CD4-positive, alpha-beta T cell treated with Interferon alpha-2 for 1 hour (primary cell): ENCODE results near the gene MYOCD.

Experiments
- DNase-seq, 2 donors: peaks; one replicate each; pipeline ENCODE4 v3.0.0-alpha.2; 2020 to 2022

Gene MYOCD

DNA sequence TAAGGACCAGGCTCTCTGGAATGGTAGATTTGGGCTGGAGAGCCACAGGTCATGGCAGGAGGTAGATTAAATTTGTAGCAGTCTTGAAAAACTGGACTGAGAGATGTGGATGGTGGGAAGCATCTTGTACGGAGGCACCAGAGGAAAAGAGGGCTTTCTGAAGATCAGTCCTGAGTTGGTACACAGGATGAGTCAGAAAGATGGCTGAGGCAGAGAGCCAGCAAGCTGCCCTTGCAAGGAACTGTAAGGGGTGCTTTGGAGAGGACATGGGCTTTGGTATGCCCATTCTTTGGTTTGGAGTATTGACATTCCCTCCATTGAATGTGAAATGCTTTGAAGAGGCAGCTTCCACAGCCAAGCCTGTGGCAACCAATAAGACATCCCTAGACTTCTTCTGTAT lies 55.9 kb downstream of the MYOCD start:
- no peak for DNase-seq

DNA sequence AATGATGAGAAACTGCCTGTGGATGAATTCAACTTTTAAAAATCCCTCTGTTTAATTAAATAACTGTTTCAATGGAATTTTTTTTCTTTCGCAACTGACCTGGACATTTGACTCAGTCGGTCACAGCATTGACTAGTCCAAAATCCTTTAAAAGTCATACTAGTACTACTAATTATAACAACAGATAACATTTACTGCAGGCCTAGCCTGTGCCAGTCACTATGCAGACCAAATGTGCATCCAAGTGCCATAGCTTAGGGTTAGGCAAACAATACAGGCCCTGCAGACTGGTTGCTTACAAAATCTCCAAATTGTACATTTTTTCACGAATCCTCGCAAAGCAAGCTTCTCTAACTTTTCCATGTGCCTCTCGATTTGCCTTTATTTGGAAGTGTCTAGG lies 56.6 kb downstream of the MYOCD start:
- no peak for DNase-seq

DNA sequence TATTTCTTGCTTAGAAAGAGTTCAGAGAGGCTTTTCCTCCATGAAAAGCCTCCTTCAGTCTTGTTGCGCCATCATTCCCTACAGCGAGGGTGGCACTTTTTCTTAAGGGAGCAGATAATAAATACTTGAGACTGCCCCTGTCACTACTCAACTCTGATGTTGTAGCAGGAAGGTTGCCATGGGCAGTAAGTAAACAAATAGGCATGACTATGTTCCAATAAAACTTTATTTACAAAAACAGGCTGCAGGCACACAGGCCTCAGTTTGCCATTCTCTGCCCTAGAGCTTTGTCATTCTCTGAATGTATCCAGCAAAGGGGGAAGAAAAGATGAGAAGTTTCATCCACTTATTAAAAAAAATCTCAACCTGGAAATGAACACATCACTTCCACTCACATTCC lies 60.4 kb downstream of the MYOCD start:
- DNase-seq, result no peak

GRCh38 chr17:12727076-12727760 lies 61.5 kb downstream of the MYOCD start:
- DNase-seq, result no peak

DNA sequence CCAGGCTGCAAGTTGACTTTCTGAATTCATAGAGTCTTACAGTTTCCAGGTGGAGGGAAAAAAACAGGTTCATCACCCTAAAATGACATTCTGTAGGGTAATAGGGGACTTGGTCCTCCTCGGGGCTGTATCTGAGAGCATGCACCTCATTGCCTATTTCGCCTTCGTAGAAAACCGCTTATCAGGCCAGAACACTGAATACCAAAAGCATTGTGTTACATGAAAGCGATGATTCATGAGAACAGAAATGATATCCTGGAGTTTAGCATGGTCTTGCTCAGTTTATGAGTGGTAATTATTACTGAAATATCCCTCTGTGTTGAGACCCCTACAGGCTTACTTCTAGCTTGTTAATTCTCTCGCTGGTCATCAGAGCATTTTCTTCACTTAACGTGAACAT lies 62.2 kb downstream of the MYOCD start:
- DNase-seq, result no peak

DNA sequence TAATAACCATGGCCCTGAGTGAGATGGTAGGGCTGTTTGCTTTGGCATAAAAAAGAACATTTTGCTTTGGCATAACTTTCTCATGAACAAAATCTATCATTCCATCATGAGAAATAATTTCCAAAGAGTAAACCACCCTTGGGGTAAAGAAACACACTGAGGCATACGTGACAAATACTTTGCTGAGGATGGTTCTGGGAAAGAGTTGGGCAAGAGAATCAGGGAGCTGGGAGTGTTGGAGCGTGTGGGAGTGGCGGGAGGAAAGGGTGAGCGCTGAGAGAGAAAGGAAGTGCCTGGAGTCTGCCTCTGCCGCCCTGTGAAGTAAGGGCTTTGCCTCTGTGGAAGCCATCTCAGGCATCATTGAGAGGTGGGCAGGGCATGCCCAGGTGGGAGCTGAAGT lies 63.4 kb downstream of the MYOCD start:
- no peak for DNase-seq

DNA sequence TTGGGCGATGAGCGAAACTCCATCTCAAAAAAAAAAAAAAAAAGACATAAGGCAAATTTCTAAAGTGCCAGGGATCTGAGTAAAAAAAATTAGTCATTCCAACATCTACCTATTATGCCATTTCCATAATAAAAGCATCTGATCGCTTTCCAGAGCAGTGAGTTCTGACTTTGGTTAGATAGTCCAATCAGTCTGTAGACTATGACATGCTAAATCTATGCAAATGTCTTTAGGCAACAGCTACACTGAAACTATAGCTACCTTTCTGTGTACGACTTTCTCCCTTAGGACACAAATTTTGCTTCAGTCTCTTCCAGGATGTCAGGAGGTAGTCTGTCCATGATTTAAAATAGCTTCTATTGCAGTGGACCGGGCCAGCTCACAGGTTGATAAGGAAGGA lies 64.7 kb downstream of the MYOCD start:
- no peak for DNase-seq

DNA sequence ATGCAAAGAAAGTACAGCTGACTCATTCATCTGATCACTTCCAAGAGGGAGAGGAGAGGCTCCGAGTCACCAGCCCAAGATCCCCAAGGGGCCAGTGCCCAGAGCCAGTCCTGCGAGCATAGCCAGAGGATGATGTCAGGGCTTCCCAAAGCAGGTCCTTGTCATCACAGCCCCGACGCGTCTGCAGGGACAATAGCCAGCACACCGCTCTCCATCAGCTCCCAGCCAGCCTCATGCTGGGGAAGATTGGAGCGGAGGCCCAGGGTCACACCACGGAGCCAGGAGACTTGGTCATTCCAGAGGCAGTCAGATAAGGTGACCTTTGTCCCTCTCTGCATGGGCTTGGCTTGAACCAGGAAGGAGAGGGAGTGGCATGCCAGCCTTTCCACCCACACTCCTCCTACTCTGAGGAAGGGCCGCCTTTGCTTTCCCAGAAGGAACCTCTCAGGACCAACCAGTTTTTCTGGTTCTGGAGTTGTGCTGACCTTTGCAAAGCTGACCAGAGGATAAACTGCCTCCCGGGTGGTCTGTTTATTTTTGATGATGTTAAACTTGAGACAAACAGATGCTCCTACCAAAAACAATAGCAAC lies 65.3 kb downstream of the MYOCD start:
- no peak for DNase-seq

DNA sequence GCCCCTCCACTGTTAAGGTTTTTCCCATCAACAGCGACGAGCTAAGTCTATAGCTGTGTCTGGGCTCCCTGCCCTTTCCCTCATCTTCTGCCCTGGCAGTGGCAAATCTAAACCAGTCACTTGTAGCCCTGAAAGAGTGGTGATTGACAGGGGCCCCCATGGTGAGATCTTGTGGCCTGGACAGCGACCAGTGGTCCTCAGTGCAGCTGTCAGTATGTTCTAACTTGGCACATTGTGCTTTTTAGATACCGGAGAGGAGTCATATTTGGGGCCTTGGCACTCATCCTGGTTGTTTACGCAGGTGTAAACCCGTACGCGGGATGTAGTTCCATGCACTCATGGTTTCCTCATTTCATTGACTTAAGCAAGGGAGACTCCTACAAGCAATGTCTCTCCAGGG lies 66.1 kb downstream of the MYOCD start:
- no peak for DNase-seq

GRCh38 chr17:12732366-12732765 lies 66.7 kb downstream of the MYOCD start:
- DNase-seq, result no peak

DNA sequence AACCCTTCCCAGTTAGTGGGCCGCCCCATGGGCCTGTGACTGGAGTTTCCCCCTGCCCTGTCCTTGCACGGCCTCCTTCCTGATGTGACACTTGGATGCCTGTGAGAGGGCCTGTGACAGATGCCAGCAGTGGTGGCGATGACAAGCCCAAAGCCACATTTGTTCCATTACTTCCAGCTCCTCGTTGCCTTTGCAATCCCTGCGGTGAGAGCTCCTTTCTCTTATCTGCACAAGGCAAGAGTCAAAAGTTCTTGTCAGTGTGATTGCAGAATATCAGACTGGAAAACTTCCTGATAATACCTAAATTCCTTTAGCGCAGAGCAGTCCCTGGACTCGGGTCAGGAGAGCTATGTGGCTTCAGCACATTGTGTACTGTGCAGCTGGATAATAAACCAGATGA lies 69.2 kb downstream of the MYOCD start:
- no peak for DNase-seq

GRCh38 chr17:12735517-12735916 lies 69.8 kb downstream of the MYOCD start:
- DNase-seq, result no peak

DNA sequence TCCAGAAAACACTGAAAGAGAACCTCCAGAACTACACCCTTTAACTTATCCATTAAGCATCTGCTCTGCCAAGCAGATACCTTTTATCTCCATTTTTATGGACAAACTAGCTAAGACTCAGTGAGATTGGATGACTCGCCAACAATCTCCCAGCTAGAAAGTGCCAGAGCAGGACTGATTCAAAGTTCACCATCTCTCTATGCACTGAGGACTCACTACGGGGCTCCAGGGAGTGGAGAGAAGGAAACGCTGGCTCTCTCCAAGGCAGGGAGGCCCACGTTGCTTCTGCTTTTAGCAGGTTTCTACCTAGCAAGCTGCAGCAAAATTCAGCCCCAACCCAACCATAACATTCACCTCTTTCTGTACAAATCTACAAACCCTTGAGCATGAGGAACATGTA lies 70.8 kb downstream of the MYOCD start:
- DNase-seq, result no peak

DNA sequence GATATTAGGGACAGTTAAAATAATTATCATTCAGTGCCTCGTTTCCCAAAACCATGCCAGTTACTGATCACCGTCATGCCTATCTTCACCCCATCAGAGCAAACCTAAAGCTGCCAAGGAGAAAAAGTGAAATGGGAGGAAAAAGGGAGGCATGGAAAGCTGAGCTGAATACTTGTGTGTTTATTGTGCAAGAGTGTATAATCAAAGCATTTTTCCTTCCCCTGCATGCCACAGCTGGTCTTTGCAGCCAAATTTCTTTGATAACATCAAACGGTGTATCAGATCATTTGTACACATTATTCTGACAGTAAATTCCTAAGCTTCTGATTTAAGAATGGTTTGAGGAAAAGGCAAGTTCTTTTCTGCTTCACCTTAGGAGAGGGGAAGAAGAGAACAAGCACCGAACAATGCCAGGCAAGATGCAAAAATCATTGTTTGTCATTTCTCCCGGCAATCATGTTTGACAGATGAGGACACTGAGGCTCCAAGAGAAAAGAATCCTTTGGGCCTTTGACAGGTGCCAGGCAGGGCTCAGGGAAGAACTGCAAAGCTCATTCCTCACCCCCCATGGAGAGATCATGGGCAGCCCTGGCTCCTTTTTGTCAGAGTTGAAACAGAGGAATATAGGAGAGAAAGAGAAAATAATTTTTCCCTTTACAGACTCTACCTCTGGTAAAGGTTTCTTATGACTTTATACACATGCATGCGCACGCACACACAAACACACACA lies 72.2 kb downstream of the MYOCD start:
- DNase-seq, result no peak

DNA sequence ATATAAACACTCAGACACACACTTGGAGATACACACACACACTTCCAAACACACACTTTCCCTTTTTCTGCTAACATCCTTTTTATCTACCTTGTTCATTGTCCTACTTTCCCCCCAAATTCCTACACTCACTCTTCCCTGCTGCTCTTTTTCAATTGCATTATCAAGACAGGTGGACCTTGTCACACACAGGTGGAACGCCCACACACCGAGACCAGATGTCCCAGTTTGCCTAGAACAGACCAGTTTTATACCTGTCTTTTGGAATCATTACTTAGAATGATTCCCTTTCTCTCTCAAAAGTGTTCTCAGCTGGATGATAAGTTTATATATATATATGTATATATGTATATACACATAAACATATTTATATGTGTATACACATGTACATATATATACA lies 72.9 kb downstream of the MYOCD start:
- DNase-seq, result no peak

DNA sequence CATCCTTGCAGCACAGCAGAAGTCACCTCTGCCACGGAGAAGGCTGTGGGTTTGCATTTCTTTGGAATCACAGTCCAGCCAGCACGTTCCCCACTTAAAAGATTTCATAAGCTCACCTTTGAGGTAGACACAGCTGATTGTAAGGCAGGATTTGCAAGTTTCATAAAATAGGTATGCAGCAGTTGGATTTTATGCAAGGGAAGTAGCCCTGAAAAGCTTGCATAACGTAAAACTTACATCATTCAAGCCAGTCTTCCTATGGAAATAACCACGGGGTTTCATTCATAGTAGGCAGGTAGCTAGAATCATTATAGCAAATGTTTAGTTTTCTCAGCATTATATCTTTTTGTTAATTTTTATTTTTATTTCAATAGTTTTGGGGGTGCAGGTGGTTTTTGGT lies 73.8 kb downstream of the MYOCD start:
- DNase-seq, result no peak

DNA sequence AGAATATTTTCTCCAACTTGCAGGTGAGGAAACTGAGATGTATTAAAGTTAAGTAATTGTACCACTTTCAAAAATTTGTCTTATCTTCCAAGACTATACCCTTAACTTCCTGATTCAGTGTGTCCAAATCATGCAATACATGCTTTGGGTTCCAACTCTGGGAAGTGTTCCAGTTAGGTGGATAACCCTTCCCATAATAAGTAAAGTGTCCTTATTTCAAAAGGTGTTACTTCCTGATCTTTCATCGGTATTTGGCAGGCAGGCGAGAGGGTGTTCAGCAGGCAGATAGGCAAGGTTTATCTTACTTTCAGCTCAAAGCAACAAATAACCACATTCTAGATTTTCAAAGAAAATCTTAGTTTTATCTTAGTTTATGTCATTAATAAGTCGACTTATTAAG lies 77.4 kb downstream of the MYOCD start:
- DNase-seq, result no peak

- DNase-seq, result no peak
Observed at GRCh38 chr17:12744298-12744697, 78.6 kb downstream of the MYOCD start.

DNA sequence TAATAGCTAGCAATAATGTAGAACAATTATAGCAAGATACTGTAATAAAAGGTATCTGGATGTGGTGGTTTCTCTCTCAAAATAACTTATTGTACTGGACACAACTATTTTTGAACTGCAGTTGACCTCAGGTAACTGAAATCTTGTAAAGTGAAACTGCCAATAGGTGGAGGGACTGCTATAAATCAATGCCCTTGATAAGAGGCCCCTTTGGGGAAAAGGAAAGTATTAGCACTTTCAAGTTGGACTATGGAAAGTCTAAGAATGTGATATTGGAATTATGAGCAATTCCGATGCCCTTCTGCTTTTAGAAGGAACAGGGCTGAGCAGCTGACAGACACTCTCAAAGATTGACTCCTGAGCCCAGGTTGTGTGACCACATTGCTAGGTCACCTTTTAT lies 79.1 kb downstream of the MYOCD start:
- DNase-seq, result no peak

GRCh38 chr17:12745486-12745885 lies 79.8 kb downstream of the MYOCD start:
- DNase-seq, result no peak

DNA sequence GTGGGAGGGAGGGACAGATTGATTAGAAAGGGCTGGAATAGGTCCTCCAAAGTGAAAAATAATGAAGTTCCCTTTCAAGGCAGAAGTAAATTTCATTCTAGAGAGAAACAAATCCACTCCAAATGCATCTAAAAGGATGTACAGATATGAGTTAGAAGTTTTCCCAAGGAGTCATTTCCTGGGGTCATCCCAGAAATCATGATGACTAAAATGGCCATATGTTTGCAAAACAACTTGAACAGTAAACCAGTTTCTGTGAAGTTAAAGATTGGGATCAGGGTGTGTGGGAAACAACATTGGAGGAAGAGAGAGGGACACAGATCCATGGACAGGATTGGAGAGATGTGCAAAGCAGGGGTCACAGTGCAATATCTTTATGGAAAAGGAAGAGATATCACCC lies 91.1 kb downstream of the MYOCD start:
- DNase-seq, result no peak

GRCh38 chr17:12759090-12759489 lies 93.4 kb downstream of the MYOCD start:
- no peak for DNase-seq

- DNase-seq, result no peak
Observed at GRCh38 chr17:12765548-12765947, 99.9 kb downstream of the MYOCD start.

DNA sequence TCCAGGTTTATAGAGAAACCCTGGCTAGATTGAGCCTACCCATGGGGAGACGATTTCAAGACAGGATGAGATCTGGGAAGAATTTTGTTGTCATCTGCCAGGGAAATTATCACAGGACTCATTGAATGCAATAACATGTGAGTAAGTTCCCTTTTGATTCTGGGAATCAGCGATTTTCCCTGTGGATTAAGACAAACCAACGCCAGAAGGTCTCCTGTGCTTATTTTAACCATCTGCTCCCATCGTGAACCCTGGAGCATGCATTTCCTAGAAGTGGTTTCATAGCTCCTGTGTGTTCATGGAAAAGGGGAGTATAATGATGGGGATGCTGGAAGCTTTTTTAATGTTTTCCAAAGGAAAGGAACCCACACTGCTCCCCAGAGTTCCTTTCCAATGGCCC lies 102.6 kb downstream of the MYOCD start:
- no peak for DNase-seq

GRCh38 chr17:12769981-12770380 lies 104.3 kb downstream of the MYOCD start:
- DNase-seq, result no peak
